Breast epithelium (tissue), 3 donors: ENCODE measurements around the gene SSC5D.

Experiments used
- CTCF ChIP-seq, 3 donors: fragments of 450-650 bp; IDR thresholded peaks; one replicate each; pipeline ENCODE4 v1.5.1; 2016 to 2017; ENCODE audit warnings: antibody characterized with exemption in 3 of 3, mild to moderate bottlenecking in 3 of 3, moderate library complexity in 3 of 3
- POLR2A ChIP-seq: fragments of 450-650 bp; IDR thresholded peaks from one replicate; pipeline ENCODE4 v1.6.1; 2016; ENCODE audit warnings: antibody characterized with exemption, mild to moderate bottlenecking, moderate library complexity
- POLR2AphosphoS5 ChIP-seq, 3 donors: sonication (generic); formaldehyde crosslinking; IDR thresholded peaks; one replicate each; pipeline ENCODE4 v1.6.1; 2017; ENCODE audit warnings: antibody characterized with exemption in 3 of 3

- TF ChIP-seq CTCF (IDR thresholded peaks at IDR 0.05), result no peak
- no peak for TF ChIP-seq POLR2A
- TF ChIP-seq POLR2AphosphoS5 (IDR thresholded peaks at IDR 0.05), result no peak
Observed at GRCh38 chr19:55554302-55554701, 66.1 kb downstream of the SSC5D start.
